H1 (cell line): Measurements from ENCODE around the gene LLGL2. TPM values are rescaled to one million over a fixed set of nuclear protein-coding genes. Genes with fewer than 3 reads are reported as not detected.

Experiments used
- CTCF ChIA-PET: fragments of 300-600 bp; sonication (Branson Sonifier 250); formaldehyde crosslinking; loops from one replicate; lab custom pipeline; 2021; ENCODE audit not compliant: partially characterized antibody; lab: Charles Lee
- POLR2A ChIA-PET: fragments of 300-600 bp; sonication (Branson Sonifier 250); formaldehyde crosslinking; loops from one replicate; lab custom pipeline; 2021; ENCODE audit warnings: inconsistent platforms; ENCODE audit not compliant: partially characterized antibody; lab: Charles Lee
- DNase-seq, 2 experiments: peaks; one replicate each; pipeline versions ENCODE4 v3.0.0 to v3.0.0-alpha.2; 2010 to 2022; ENCODE audit warnings: low spot score in 2 of 2, low read depth in 1 of 2, mixed read lengths in 1 of 2
- FAIRE-seq: peaks from 2 replicates; lab custom pipeline; 2011; peaks lifted over from hg19 to GRCh38; lab: Jason Lieb, UNC
- H2AFZ ChIP-seq: 2 replicates; pipeline ENCODE4 v1.8.1; 2012; ENCODE audit warnings: low read length, inconsistent platforms
- H2AK5ac ChIP-seq: 2 replicates; pipeline ENCODE4 v1.6.1; 2013; ENCODE audit warnings: low read depth, low read length
- H2BK120ac ChIP-seq: replicated peaks from 2 replicates; pipeline ENCODE3; 2013; ENCODE audit warnings: low read depth, low read length, inconsistent platforms
- H2BK12ac ChIP-seq: 2 replicates; pipeline ENCODE4 v1.6.1; 2013; ENCODE audit warnings: low read depth, low read length
- H2BK15ac ChIP-seq: 2 replicates; pipeline ENCODE4 v1.6.1; 2013; ENCODE audit warnings: low read length
- H2BK20ac ChIP-seq: 2 replicates; pipeline ENCODE4 v1.6.1; 2013; ENCODE audit warnings: low read length
- H2BK5ac ChIP-seq: 2 replicates; pipeline ENCODE4 v1.6.1; 2013; ENCODE audit warnings: low read depth, low read length
- H3K14ac ChIP-seq: 2 replicates; pipeline ENCODE4 v1.6.1; 2013; ENCODE audit warnings: inconsistent platforms; ENCODE audit not compliant: insufficient read length
- H3K18ac ChIP-seq: 2 replicates; pipeline ENCODE4 v1.6.1; 2013; ENCODE audit warnings: low read length; ENCODE audit errors: extremely low read depth
- H3K23ac ChIP-seq: 2 replicates; pipeline ENCODE4 v1.6.1; 2013; ENCODE audit warnings: inconsistent platforms; ENCODE audit not compliant: insufficient read length
- H3K23me2 ChIP-seq: 2 replicates; pipeline ENCODE4 v1.6.1; 2013; ENCODE audit warnings: low read depth, low read length
- H3K27ac ChIP-seq: 2 replicates; pipeline ENCODE4 v1.6.1; 2011; ENCODE audit warnings: low read depth, low read length, inconsistent platforms
- H3K27me3 ChIP-seq, 4 experiments: replicated peaks in 1 of 4; 1 replicate in 1 of 4; 2 replicates in 3 of 4; pipeline versions ENCODE4 v1.6.1 to v1.8.1; 2011 to 2013; ENCODE audit warnings: low read length in 3 of 4, mild to moderate bottlenecking in 3 of 4, inconsistent platforms in 2 of 4, mixed read lengths in 2 of 4, moderate library complexity in 1 of 4; ENCODE audit not compliant: control insufficient read depth in 3 of 4, insufficient read depth in 3 of 4; ENCODE audit errors: extremely low read depth in 1 of 4
- H3K36me3 ChIP-seq, 4 experiments: 2 replicates each; pipeline versions ENCODE4 v1.6.1 to v1.8.1; 2011 to 2013; ENCODE audit warnings: mild to moderate bottlenecking in 4 of 4, low read length in 3 of 4, moderate library complexity in 2 of 4, control low read depth in 1 of 4, inconsistent platforms in 1 of 4; ENCODE audit not compliant: insufficient read depth in 4 of 4, control insufficient read depth in 2 of 4
- H3K4ac ChIP-seq: replicated peaks from 2 replicates; pipeline ENCODE3; 2013; ENCODE audit warnings: low read length, low read depth, mixed read lengths, inconsistent platforms; ENCODE audit not compliant: insufficient read length
- H3K4me1 ChIP-seq, 4 experiments: replicated peaks in 1 of 4; 1 replicate in 1 of 4; 2 replicates in 3 of 4; pipeline versions ENCODE4 v1.6.1 to v1.8.1; 2011 to 2013; ENCODE audit warnings: low read length in 3 of 4, inconsistent platforms in 2 of 4, mixed read lengths in 1 of 4; ENCODE audit not compliant: insufficient read depth in 4 of 4, control insufficient read depth in 3 of 4
- H3K4me2 ChIP-seq, 2 experiments: 2 replicates each; pipeline versions ENCODE4 v1.6.1 to v1.8.1; 2011 to 2013; ENCODE audit warnings: low read depth in 2 of 2, low read length in 2 of 2, control low read depth in 1 of 2, inconsistent platforms in 1 of 2, mild to moderate bottlenecking in 1 of 2; ENCODE audit not compliant: insufficient read depth in 1 of 2
- H3K4me3 ChIP-seq, 4 experiments: fragments of 200-600, 300-600 bp in 1 of 4; sonication (generic), shearing (Covaris generic), sonication (Bioruptor Twin) in 1 of 4; 2 replicates each; pipeline versions ENCODE4 v1.5.1 to v1.8.1; 2011 to 2016; ENCODE audit warnings: low read length in 4 of 4, low read depth in 3 of 4, control low read depth in 2 of 4, inconsistent platforms in 2 of 4, mild to moderate bottlenecking in 2 of 4, mixed read lengths in 1 of 4, moderate library complexity in 1 of 4; ENCODE audit not compliant: insufficient read depth in 2 of 4; ENCODE audit errors: extremely low read depth in 1 of 4
- H3K56ac ChIP-seq: replicated peaks from 2 replicates; pipeline ENCODE3; 2013; ENCODE audit warnings: low read depth, mild to moderate bottlenecking, mixed read lengths, low read length, inconsistent platforms; ENCODE audit not compliant: insufficient read length
- H3K79me1 ChIP-seq: 2 replicates; pipeline ENCODE4 v1.6.1; 2013; ENCODE audit warnings: low read depth, low read length, control low read depth
- H3K79me2 ChIP-seq, 2 experiments: 2 replicates each; pipeline versions ENCODE4 v1.6.1 to v1.8.1; 2012 to 2013; ENCODE audit warnings: low read length in 2 of 2, mild to moderate bottlenecking in 2 of 2, inconsistent platforms in 1 of 2; ENCODE audit not compliant: insufficient read depth in 2 of 2, control insufficient read depth in 1 of 2
- H3K9ac ChIP-seq, 4 experiments: replicated peaks in 1 of 4; 1 replicate in 1 of 4; 2 replicates in 3 of 4; pipeline versions ENCODE4 v1.6.1 to v1.8.1; 2011 to 2013; ENCODE audit warnings: low read depth in 3 of 4, low read length in 3 of 4, control low read depth in 2 of 4, mild to moderate bottlenecking in 2 of 4, moderate library complexity in 2 of 4, inconsistent platforms in 1 of 4; ENCODE audit errors: extremely low read depth in 1 of 4
- H3K9me3 ChIP-seq, 2 experiments: 2 replicates each; pipeline versions ENCODE4 v1.6.1 to v1.8.1; 2012 to 2013; ENCODE audit warnings: mild to moderate bottlenecking in 2 of 2, moderate library complexity in 2 of 2, control low read depth in 1 of 2, inconsistent platforms in 1 of 2, low read depth in 1 of 2, low read length in 1 of 2, mixed read lengths in 1 of 2; ENCODE audit not compliant: insufficient read depth in 2 of 2
- H4K20me1 ChIP-seq, 2 experiments: replicated peaks in 1 of 2; 2 replicates each; pipeline versions ENCODE3 to v1.8.1; 2011 to 2013; ENCODE audit warnings: inconsistent platforms in 2 of 2, low read length in 2 of 2, mild to moderate bottlenecking in 1 of 2; ENCODE audit not compliant: insufficient read depth in 2 of 2, control insufficient read depth in 1 of 2
- H4K5ac ChIP-seq: 2 replicates; pipeline ENCODE4 v1.6.1; 2013; ENCODE audit warnings: low read length, low read depth, mixed read lengths, inconsistent platforms; ENCODE audit not compliant: insufficient read length
- H4K8ac ChIP-seq: 2 replicates; pipeline ENCODE4 v1.8.0; 2013; ENCODE audit warnings: mild to moderate bottlenecking, moderate library complexity, low read length, inconsistent platforms; ENCODE audit not compliant: insufficient read depth; ENCODE audit errors: extremely low read depth
- H4K91ac ChIP-seq: replicated peaks from 2 replicates; pipeline ENCODE3; 2013; ENCODE audit warnings: low read length, mixed read lengths, inconsistent platforms; ENCODE audit not compliant: insufficient read length
- RNF2 ChIP-seq: fragments of 200-900, 300-1000 bp; sonication (generic); IDR thresholded peaks from 2 replicates; pipeline ENCODE4 v1.7.1; 2016; ENCODE audit warnings: borderline replicate concordance, low read depth, mild to moderate bottlenecking, antibody characterized with exemption, low read length; ENCODE audit not compliant: poor library complexity, severe bottlenecking; ENCODE audit errors: missing control alignments
- WGBS, 2 experiments: shearing (Covaris generic) in 1 of 2; methylation state at CpG; one replicate each; pipeline versions ENCODE4 v1.1.6 to v1.1.7; 2013 to 2015; ENCODE audit warnings: low lambda C conversion rate in 2 of 2, mixed read lengths in 2 of 2, inconsistent platforms in 1 of 2, low coverage in 1 of 2, missing lambda C conversion rate in 1 of 2; ENCODE audit not compliant: insufficient replicate concordance in 2 of 2, insufficient coverage in 1 of 2, insufficient read length in 1 of 2; ENCODE audit errors: extremely low coverage in 1 of 2, missing lambda C conversion rate in 1 of 2; 5-methylcytosine and 5-hydroxymethylcytosine counted together
- polyA plus RNA-seq, 7 experiments: library from polyadenylated mRNA; depleted of rRNA in 3 of 7; stranded (reverse) in 5 of 7; unstranded in 2 of 7; fragments of >200 nt in 5 of 7; fragments of 200-250 nt in 2 of 7; gene quantifications; 1 replicate in 5 of 7; 2 replicates in 1 of 7; 4 replicates in 1 of 7; pipeline versions ENCODE4 v1.2.1 to v1.2.3, GENCODE V29; 2011 to 2013; ENCODE audit warnings: missing spikeins in 2 of 7, mixed read lengths in 2 of 7
- total RNA-seq: library from RNA; stranded (reverse); fragmentation: NEBNext Ultra II Directional; extraction: Animal tissue kit (Norgen Biotek cat#: 25700); gene quantifications from 2 replicates; pipeline ENCODE4 v1.2.1, GENCODE V29; 2021
- TF ChIP-seq, protein P1 (sequence below): IDR thresholded peaks from 2 replicates; pipeline ENCODE4 v1.6.1; 2012; ENCODE audit warnings: inconsistent platforms

Gene LLGL2
- total and polyA plus RNA-seq, 2 of the 8 experiments (the other 6 are each of a cell fraction or from before 2014, with no cell fraction given), result 64.5 to 77.1 TPM

DNA sequence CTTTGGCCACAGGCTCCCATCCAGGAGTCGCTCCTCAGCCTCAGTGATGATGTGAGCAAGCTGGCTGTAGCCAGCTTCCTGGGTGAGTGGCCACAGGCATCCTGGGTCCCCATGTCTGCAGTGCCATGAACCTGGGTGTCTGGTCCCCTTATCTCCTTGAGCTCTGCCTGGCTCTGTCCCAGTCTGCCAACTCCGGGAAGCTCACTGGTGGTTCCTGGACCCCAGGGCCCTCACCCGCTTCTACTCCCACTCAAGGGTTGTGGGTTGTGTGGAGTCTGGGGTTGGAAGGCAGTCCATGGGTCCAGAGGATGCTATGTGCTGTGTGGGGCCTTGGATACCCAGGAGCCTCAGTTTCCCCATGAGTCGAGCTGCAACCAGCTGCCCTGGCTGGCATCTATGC is 96.0 kb downstream of the LLGL2 start:
- H3K9ac ChIP-seq, result no peak overlapping the region
- no peak overlapping the region for H3K56ac ChIP-seq
- H3K4me2 ChIP-seq, result no peak overlapping the region
- CTCF ChIA-PET, result interaction anchor here (0.8 to 59.2 kb wide), 9 partner anchors 3 to 152 kb away, joined by 3 to 2200 read pairs (median 8); partner anchors contain the start of genes RECQL5, SAP30BP and SMIM5
- no peak overlapping the region for H2BK5ac ChIP-seq
- 89% methylated on average over 3 of the region's 4 CpGs; no CpG with 5 or more reads in 1 of the 2 experiments for WGBS, 2 experiments
- H3K18ac ChIP-seq, result no peak overlapping the region
- no peak overlapping the region for H4K8ac ChIP-seq
- TF ChIP-seq, protein P1, sequence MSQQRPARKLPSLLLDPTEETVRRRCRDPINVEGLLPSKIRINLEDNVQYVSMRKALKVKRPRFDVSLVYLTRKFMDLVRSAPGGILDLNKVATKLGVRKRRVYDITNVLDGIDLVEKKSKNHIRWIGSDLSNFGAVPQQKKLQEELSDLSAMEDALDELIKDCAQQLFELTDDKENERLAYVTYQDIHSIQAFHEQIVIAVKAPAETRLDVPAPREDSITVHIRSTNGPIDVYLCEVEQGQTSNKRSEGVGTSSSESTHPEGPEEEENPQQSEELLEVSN, result no peak
- no peak for TF ChIP-seq RNF2
- H3K79me2 ChIP-seq, result no peaks in the 10 kb centered on the region
- no peak overlapping the region for H3K4me3 ChIP-seq
- no peak overlapping the region for H3K4ac ChIP-seq
- no peak overlapping the region for H2BK12ac ChIP-seq
- no peak overlapping the region for H2BK20ac ChIP-seq
- no peaks in the 10 kb centered on the region for H3K36me3 ChIP-seq
- no peak overlapping the region for H4K5ac ChIP-seq
- no peak overlapping the region for H3K27ac ChIP-seq
- no peak overlapping the region for H3K23ac ChIP-seq
- no peak overlapping the region for H2AK5ac ChIP-seq
- no peak for DNase-seq
- no peaks in the 10 kb centered on the region for H3K23me2 ChIP-seq
- no peaks in the 10 kb centered on the region for H3K79me1 ChIP-seq
- no peak overlapping the region for H2BK15ac ChIP-seq
- H4K20me1 ChIP-seq, result peaks cover 0 to 1% of the 10 kb centered on the region in 2 experiments
- H2AFZ ChIP-seq, result no peak overlapping the region
- H2BK120ac ChIP-seq, result no peak overlapping the region
- no peak for FAIRE-seq
- H4K91ac ChIP-seq, result no peak overlapping the region
- POLR2A ChIA-PET, result interaction anchor here (1.1 to 2.8 kb wide), 4 partner anchors 12 to 158 kb away, joined by 3 to 8 read pairs (median 4); partner anchors contain the start of gene SMIM5
- H3K9me3 ChIP-seq, result no peaks in the 10 kb centered on the region
- H3K27me3 ChIP-seq, result no peaks in the 10 kb centered on the region; a peak in 2 of 7 replicates
- H3K14ac ChIP-seq, result no peak overlapping the region
- peaks cover 0 to 4% (median 1%) of the 10 kb centered on the region in 4 experiments; a peak in 4 of 7 replicates for H3K4me1 ChIP-seq
